Body of pancreas (tissue), 4 donors: ENCODE results near the gene RNF11.

ENCODE experiments used
- CTCF ChIP-seq, 7 experiments: fragments of 450-650 bp in 4 of 7; fragments of 200-600 bp in 3 of 7; sonication (generic) in 3 of 7; IDR thresholded peaks; one replicate each; pipeline ENCODE4 v1.5.1; 2016 to 2019; ENCODE audit warnings: antibody characterized with exemption in 7 of 7
- POLR2A ChIP-seq, 3 donors: fragments of 450-650 bp; IDR thresholded peaks; one replicate each; pipeline ENCODE4 v1.6.1; 2016; ENCODE audit warnings: antibody characterized with exemption in 3 of 3, mild to moderate bottlenecking in 2 of 3

GRCh38 chr1:51320967-51321923, 85.2 kb downstream of the RNF11 start:
- TF ChIP-seq CTCF (IDR thresholded peaks at IDR 0.05) (no peak), POLR2A (IDR thresholded peaks at IDR 0.05) (no peak)
